Parathyroid adenoma (tissue), 2 donors: Measurements from ENCODE around the gene TSHZ1.
A peak's percentile ranks its signal among the peaks of the same experiment; 100 is the strongest.

Source experiments
- H2AFZ ChIP-seq: fragments of 300-600 bp; sonication (generic); one replicate; pipeline ENCODE4 v1.7.0; 2017; ENCODE audit warnings: antibody characterized with exemption, mild to moderate bottlenecking
- H3K27ac ChIP-seq: fragments of 300-600 bp; sonication (generic); one replicate; pipeline ENCODE4 v1.7.0; 2017
- H3K27me3 ChIP-seq: fragments of 300-600 bp; sonication (generic); one replicate; pipeline ENCODE4 v1.7.0; 2017; ENCODE audit warnings: low read length; ENCODE audit not compliant: control insufficient read depth, insufficient read depth
- H3K36me3 ChIP-seq: fragments of 300-600 bp; sonication (generic); one replicate; pipeline ENCODE4 v1.7.0; 2017; ENCODE audit warnings: low read length; ENCODE audit not compliant: control insufficient read depth, insufficient read depth
- H3K4me1 ChIP-seq: fragments of 300-600 bp; sonication (generic); one replicate; pipeline ENCODE4 v1.7.0; 2017; ENCODE audit warnings: control low read depth
- H3K4me2 ChIP-seq: fragments of 300-600 bp; sonication (generic); one replicate; pipeline ENCODE4 v1.7.0; 2017; ENCODE audit warnings: low read length
- H3K4me3 ChIP-seq: fragments of 300-600 bp; sonication (generic); one replicate; pipeline ENCODE4 v1.7.0; 2017; ENCODE audit warnings: low read depth, low read length
- H3K79me2 ChIP-seq: fragments of 300-600 bp; sonication (generic); one replicate; pipeline ENCODE4 v1.7.0; 2017; ENCODE audit warnings: control low read depth
- H3K9ac ChIP-seq: fragments of 300-600 bp; sonication (generic); one replicate; pipeline ENCODE4 v1.7.0; 2017; ENCODE audit warnings: mild to moderate bottlenecking
- H3K9me3 ChIP-seq: fragments of 300-600 bp; sonication (generic); one replicate; pipeline ENCODE4 v1.7.0; 2017; ENCODE audit warnings: low read length; ENCODE audit not compliant: control insufficient read depth
- CTCF ChIP-seq: fragments of 300-600 bp; sonication (generic); IDR thresholded peaks from one replicate; pipeline ENCODE4 v1.7.0; 2017; ENCODE audit warnings: antibody characterized with exemption, mild to moderate bottlenecking
- donor health status: primary hyperparathyroidism.

The TSHZ1 gene

DNA sequence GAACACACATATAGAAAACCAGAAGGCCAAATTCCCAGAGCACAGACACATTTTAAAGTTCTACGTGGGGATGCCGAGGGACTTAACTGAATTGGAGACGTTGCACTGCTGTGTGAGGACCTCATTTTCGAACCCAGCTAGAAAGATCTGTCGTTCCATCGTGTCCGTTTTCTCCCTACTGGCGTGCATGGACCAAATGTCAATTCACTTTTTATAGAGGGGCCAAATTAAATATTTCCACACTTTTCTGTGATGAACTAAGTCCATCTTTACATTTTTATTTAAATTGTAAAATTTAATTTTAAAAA lies 692 bp upstream of the TSHZ1 start:
- TF ChIP-seq CTCF = no peak
- H3K27ac ChIP-seq = peak overlapping the region; percentile 93
- no peak overlapping the region for H3K9ac ChIP-seq
- peaks cover 5% of the 10 kb centered on the region for H3K4me1 ChIP-seq
- peak overlapping the region; percentile 65 for H3K4me3 ChIP-seq
- no peaks in the 10 kb centered on the region for H3K9me3 ChIP-seq
- peak overlapping the region; percentile 93 for H2AFZ ChIP-seq
- peak overlapping the region; percentile 77 for H3K4me2 ChIP-seq
- no peaks in the 10 kb centered on the region for H3K36me3 ChIP-seq
- H3K79me2 ChIP-seq = peaks cover 25% of the 10 kb centered on the region
- H3K27me3 ChIP-seq = no peaks in the 10 kb centered on the region

DNA sequence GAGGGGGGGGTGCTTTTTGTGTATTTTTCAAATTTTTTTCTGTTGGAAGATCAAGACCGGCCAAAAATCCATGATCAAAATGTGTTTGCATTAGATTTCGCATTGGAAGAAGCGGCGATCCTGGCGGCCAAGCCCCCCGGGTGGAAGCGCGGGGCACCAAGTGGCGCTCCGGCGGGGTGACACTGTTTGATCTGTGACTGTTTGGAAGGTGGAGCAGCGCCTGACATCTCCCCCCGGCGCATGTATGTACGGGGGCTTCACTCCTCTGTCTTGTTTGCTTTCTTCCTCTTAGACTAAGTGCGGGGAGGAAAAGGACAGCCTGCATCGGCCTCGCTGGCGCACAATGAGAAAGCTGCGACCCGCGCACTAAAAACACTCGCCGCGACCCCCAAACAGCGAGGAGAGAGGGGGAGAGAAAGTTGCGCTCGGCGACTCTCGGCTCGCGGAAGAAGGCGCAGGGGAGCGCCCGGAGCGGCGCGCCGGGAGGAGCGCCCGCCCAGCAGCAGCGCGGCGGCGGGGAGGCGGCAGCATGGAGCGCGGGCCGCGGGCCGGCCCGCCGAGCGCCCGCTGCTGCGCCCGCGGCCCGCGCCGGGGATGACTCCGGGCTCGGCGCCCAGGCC lies 515 bp downstream of the TSHZ1 start:
- Histone ChIP-seq H3K9ac (peak overlapping the region; percentile 59), H3K27me3 (no peaks in the 10 kb centered on the region), H2AFZ (peak overlapping the region; percentile 93), H3K4me1 (peaks cover 5% of the 10 kb centered on the region), H3K36me3 (no peaks in the 10 kb centered on the region), H3K4me3 (peak overlapping the region; percentile 65), H3K79me2 (peaks cover 19% of the 10 kb centered on the region), H3K27ac (peak overlapping the region; percentile 93), H3K4me2 (peak overlapping the region; percentile 77), H3K9me3 (no peaks in the 10 kb centered on the region)
- TF ChIP-seq CTCF = no peak

- no peaks in the 10 kb centered on the region for H3K27me3 ChIP-seq
- H3K4me3 ChIP-seq = peak overlapping the region; percentile 53
- H3K9me3 ChIP-seq = no peaks in the 10 kb centered on the region
- H2AFZ ChIP-seq = peak overlapping the region; percentile 72
- no peak overlapping the region for H3K27ac ChIP-seq
- H3K36me3 ChIP-seq = no peaks in the 10 kb centered on the region
- TF ChIP-seq CTCF = no peak
- peak overlapping the region; percentile 50 for H3K4me2 ChIP-seq
- H3K4me1 ChIP-seq = peaks cover 5% of the 10 kb centered on the region
- H3K79me2 ChIP-seq = peaks cover 15% of the 10 kb centered on the region
- no peak overlapping the region for H3K9ac ChIP-seq
Measured at GRCh38 chr18:75211626-75211952, 992 bp downstream of the TSHZ1 start.

- H3K79me2 ChIP-seq = peaks cover 13% of the 10 kb centered on the region
- H3K36me3 ChIP-seq = no peaks in the 10 kb centered on the region
- peaks cover 3% of the 10 kb centered on the region for H3K4me1 ChIP-seq
- H3K27me3 ChIP-seq = no peaks in the 10 kb centered on the region
- H3K9ac ChIP-seq = no peak overlapping the region
- H3K9me3 ChIP-seq = no peaks in the 10 kb centered on the region
- peak overlapping the region; percentile 53 for H3K4me3 ChIP-seq
- no peak for TF ChIP-seq CTCF
- H3K27ac ChIP-seq = peak overlapping the region; percentile 40
- peak overlapping the region; percentile 50 for H3K4me2 ChIP-seq
- peak overlapping the region; percentile 72 for H2AFZ ChIP-seq
Measured at GRCh38 chr18:75211953-75212750, 1.6 kb downstream of the TSHZ1 start.

- no peak for TF ChIP-seq CTCF
- H2AFZ ChIP-seq = no peak overlapping the region
- no peaks in the 10 kb centered on the region for H3K36me3 ChIP-seq
- H3K79me2 ChIP-seq = peaks cover 10% of the 10 kb centered on the region
- no peaks in the 10 kb centered on the region for H3K4me1 ChIP-seq
- H3K9me3 ChIP-seq = no peaks in the 10 kb centered on the region
- H3K27me3 ChIP-seq = no peaks in the 10 kb centered on the region
- peak overlapping the region; percentile 50 for H3K4me2 ChIP-seq
- H3K27ac ChIP-seq = no peak overlapping the region
- H3K4me3 ChIP-seq = peak overlapping the region; percentile 53
- no peak overlapping the region for H3K9ac ChIP-seq
Measured at GRCh38 chr18:75212751-75213090, 2.1 kb downstream of the TSHZ1 start.
